OCI-LY3 (cell line): ENCODE measurements around the gene KRT84.

Experiments used
- CTCF ChIP-seq: fragments of 200-600, 300-600 bp; sonication (generic); IDR thresholded peaks from 2 replicates; pipeline ENCODE4 v1.5.1; 2014; ENCODE audit warnings: antibody characterized with exemption, low read length, low read depth
- EZH2phosphoT487 ChIP-seq: fragments of 200-600 bp; shearing (Covaris generic); IDR thresholded peaks from 2 replicates; pipeline ENCODE4 v1.6.1; 2018; ENCODE audit warnings: antibody characterized with exemption, mixed run types, low read depth

DNA sequence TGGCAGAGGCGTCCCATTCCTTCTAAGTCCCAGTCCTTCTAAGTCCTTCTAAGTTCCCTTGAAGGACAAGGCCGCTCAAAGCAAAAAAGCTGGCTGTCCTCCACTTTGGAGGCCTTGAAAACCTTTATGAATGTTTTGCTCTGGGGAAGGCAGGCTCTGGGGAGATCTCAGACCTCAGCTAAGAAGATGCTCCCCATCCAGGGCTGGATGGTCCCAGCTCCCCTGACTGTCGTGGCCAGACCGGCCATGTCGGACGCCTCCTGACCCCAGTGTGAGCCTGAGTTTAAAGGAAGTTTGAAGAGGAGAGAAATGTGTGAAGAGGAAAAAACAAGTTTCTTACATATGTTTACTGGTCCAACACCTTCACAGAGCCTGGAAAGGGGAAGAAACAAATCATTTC is 5.9 kb downstream of the KRT84 start:
- TF ChIP-seq CTCF (no peak), EZH2phosphoT487 (no peak)
